ENCODE measurements around the gene DISC1.

DISC1 gene

GRCh38 chr1:231666937-231667608, 40.5 kb downstream of the DISC1 start:
- no peak for TF ChIP-seq YY1 (IDR thresholded peaks at IDR 0.05; ENCODE audit: low read depth)
- TF ChIP-seq TAF1 (IDR thresholded peaks at IDR 0.05; ENCODE audit: low read depth): no peak
- no peak for TF ChIP-seq CREB1 (IDR thresholded peaks at IDR 0.05; ENCODE audit: low read depth)
- TF ChIP-seq CEBPB (IDR thresholded peaks at IDR 0.05): no peak
- no peak for TF ChIP-seq USF1 (IDR thresholded peaks at IDR 0.05)
- no peak for TF ChIP-seq EP300 (IDR thresholded peaks at IDR 0.05; ENCODE audit: borderline replicate concordance)
- no peak for TF ChIP-seq REST (IDR thresholded peaks at IDR 0.05; ENCODE audit: low read depth)
- no peak for TF ChIP-seq RAD21 (IDR thresholded peaks at IDR 0.05; ENCODE audit: low read depth)
- TF ChIP-seq FOXM1 (IDR thresholded peaks at IDR 0.05; ENCODE audit: borderline replicate concordance, low read depth): no peak
- no peak for TF ChIP-seq EGR1 (IDR thresholded peaks at IDR 0.05)
- no peak for TF ChIP-seq TCF12 (IDR thresholded peaks at IDR 0.05; ENCODE audit: low read depth)
- TF ChIP-seq TEAD4 (IDR thresholded peaks at IDR 0.05): no peak
- TF ChIP-seq NFIC (IDR thresholded peaks at IDR 0.05): no peak
- TF ChIP-seq MAX (IDR thresholded peaks at IDR 0.05): no peak
- no peak for TF ChIP-seq ZBTB7A (IDR thresholded peaks at IDR 0.05; ENCODE audit: low read depth)

- TF ChIP-seq CEBPB (IDR thresholded peaks at IDR 0.05) (no peak), FOXM1 (IDR thresholded peaks at IDR 0.05; ENCODE audit: borderline replicate concordance, low read depth) (no peak), RAD21 (IDR thresholded peaks at IDR 0.05; ENCODE audit: low read depth) (no peak), TCF12 (IDR thresholded peaks at IDR 0.05; ENCODE audit: low read depth) (no peak), EP300 (IDR thresholded peaks at IDR 0.05; ENCODE audit: borderline replicate concordance) (no peak), YY1 (IDR thresholded peaks at IDR 0.05; ENCODE audit: low read depth) (no peak), MAX (IDR thresholded peaks at IDR 0.05) (no peak), REST (IDR thresholded peaks at IDR 0.05; ENCODE audit: low read depth) (no peak)
Observed at GRCh38 chr1:231667896-231668506, 41.4 kb downstream of the DISC1 start.

- TF ChIP-seq EGR1 (IDR thresholded peaks at IDR 0.05): no peak
- no peak for TF ChIP-seq RAD21 (IDR thresholded peaks at IDR 0.05; ENCODE audit: low read depth)
- no peak for TF ChIP-seq TCF12 (IDR thresholded peaks at IDR 0.05; ENCODE audit: low read depth)
- no peak for TF ChIP-seq FOXM1 (IDR thresholded peaks at IDR 0.05; ENCODE audit: borderline replicate concordance, low read depth)
- TF ChIP-seq CREB1 (IDR thresholded peaks at IDR 0.05; ENCODE audit: low read depth): no peak
- no peak for TF ChIP-seq TAF1 (IDR thresholded peaks at IDR 0.05; ENCODE audit: low read depth)
- TF ChIP-seq NFIC (IDR thresholded peaks at IDR 0.05): no peak
Observed at GRCh38 chr1:231668826-231669225, 42.2 kb downstream of the DISC1 start.

- TF ChIP-seq REST (IDR thresholded peaks at IDR 0.05; ENCODE audit: low read depth) (no peak), TAF1 (IDR thresholded peaks at IDR 0.05; ENCODE audit: low read depth) (no peak), RAD21 (IDR thresholded peaks at IDR 0.05; ENCODE audit: low read depth) (no peak), TCF12 (IDR thresholded peaks at IDR 0.05; ENCODE audit: low read depth) (no peak), NFIC (IDR thresholded peaks at IDR 0.05) (no peak), USF1 (IDR thresholded peaks at IDR 0.05) (no peak), CREB1 (IDR thresholded peaks at IDR 0.05; ENCODE audit: low read depth) (no peak), MAX (IDR thresholded peaks at IDR 0.05) (no peak), TEAD4 (IDR thresholded peaks at IDR 0.05) (no peak), YY1 (IDR thresholded peaks at IDR 0.05; ENCODE audit: low read depth) (no peak), FOXM1 (IDR thresholded peaks at IDR 0.05; ENCODE audit: borderline replicate concordance, low read depth) (no peak)
Observed at GRCh38 chr1:231670755-231671154, 44.2 kb downstream of the DISC1 start.

All from Ishikawa (cell line).